DND-41 (cell line): ENCODE results near the gene UBTD1.

ENCODE experiments used
- CTCF ChIP-seq: IDR thresholded peaks from 2 replicates; pipeline ENCODE4 v1.5.1; 2012; ENCODE audit warnings: borderline replicate concordance, low read length, moderate library complexity, mild to moderate bottlenecking; ENCODE audit not compliant: poor library complexity, severe bottlenecking; ENCODE audit errors: extremely low read depth
- EZH2 ChIP-seq: IDR thresholded peaks from 3 replicates; pipeline ENCODE4 v1.6.1; 2012; ENCODE audit warnings: borderline replicate concordance, low read depth, mild to moderate bottlenecking, moderate library complexity, low read length, inconsistent platforms; ENCODE audit not compliant: severe bottlenecking

GRCh38 chr10:97452352-97452751 lies 46.4 kb upstream of the UBTD1 start:
- TF ChIP-seq CTCF (no peak), EZH2 (no peak)
